ENCODE results near the gene SNX11.

GRCh38 chr17:48153691-48154358 is 46.3 kb downstream of the SNX11 start:
- peak; percentile 85 for TF ChIP-seq CTCF (conservative IDR thresholded peaks at IDR 0.05)
- TF ChIP-seq ZFX (IDR thresholded peaks at IDR 0.05) = no peak

Data from C4-2B (cell line).